PFSK-1 (cell line): ENCODE data around the gene LPAR1.

Experiments
- POLR2AphosphoS5 ChIP-seq: IDR thresholded peaks from 2 replicates; pipeline ENCODE4 v1.6.1; 2012; ENCODE audit warnings: low read depth, mild to moderate bottlenecking, control low read depth, low read length, moderate library complexity
- SIN3A ChIP-seq: IDR thresholded peaks from 2 replicates; pipeline ENCODE4 v1.6.1; 2012; ENCODE audit warnings: mild to moderate bottlenecking, low read length, moderate library complexity, borderline replicate concordance; ENCODE audit not compliant: insufficient read depth
- TAF1 ChIP-seq: IDR thresholded peaks from 2 replicates; pipeline ENCODE4 v1.6.1; 2012; ENCODE audit warnings: low read length, control low read depth, borderline replicate concordance; ENCODE audit not compliant: insufficient read depth
- TF ChIP-seq, protein P1 (sequence below), 2 experiments: IDR thresholded peaks; 2 replicates each; pipeline versions ENCODE4 v1.6.1 to v1.8.0; 2011 to 2012; ENCODE audit warnings: low read depth in 2 of 2, low read length in 2 of 2, control low read depth in 1 of 2, inconsistent platforms in 1 of 2, mild to moderate bottlenecking in 1 of 2, moderate library complexity in 1 of 2; ENCODE audit not compliant: insufficient read depth in 1 of 2

- TF ChIP-seq, protein P1, sequence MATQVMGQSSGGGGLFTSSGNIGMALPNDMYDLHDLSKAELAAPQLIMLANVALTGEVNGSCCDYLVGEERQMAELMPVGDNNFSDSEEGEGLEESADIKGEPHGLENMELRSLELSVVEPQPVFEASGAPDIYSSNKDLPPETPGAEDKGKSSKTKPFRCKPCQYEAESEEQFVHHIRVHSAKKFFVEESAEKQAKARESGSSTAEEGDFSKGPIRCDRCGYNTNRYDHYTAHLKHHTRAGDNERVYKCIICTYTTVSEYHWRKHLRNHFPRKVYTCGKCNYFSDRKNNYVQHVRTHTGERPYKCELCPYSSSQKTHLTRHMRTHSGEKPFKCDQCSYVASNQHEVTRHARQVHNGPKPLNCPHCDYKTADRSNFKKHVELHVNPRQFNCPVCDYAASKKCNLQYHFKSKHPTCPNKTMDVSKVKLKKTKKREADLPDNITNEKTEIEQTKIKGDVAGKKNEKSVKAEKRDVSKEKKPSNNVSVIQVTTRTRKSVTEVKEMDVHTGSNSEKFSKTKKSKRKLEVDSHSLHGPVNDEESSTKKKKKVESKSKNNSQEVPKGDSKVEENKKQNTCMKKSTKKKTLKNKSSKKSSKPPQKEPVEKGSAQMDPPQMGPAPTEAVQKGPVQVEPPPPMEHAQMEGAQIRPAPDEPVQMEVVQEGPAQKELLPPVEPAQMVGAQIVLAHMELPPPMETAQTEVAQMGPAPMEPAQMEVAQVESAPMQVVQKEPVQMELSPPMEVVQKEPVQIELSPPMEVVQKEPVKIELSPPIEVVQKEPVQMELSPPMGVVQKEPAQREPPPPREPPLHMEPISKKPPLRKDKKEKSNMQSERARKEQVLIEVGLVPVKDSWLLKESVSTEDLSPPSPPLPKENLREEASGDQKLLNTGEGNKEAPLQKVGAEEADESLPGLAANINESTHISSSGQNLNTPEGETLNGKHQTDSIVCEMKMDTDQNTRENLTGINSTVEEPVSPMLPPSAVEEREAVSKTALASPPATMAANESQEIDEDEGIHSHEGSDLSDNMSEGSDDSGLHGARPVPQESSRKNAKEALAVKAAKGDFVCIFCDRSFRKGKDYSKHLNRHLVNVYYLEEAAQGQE (IDR thresholded peaks at IDR 0.05; ENCODE audit: insufficient read depth in 1 of 2, low read depth in 2 of 2, low read length in 2 of 2) = no peak
- TF ChIP-seq SIN3A (no peak), TAF1 (no peak), POLR2AphosphoS5 (no peak)
Measured at GRCh38 chr9:111078391-111079038, 40.2 kb upstream of the LPAR1 start.
